ENCODE data around the gene NOS3.

NOS3 gene

DNA sequence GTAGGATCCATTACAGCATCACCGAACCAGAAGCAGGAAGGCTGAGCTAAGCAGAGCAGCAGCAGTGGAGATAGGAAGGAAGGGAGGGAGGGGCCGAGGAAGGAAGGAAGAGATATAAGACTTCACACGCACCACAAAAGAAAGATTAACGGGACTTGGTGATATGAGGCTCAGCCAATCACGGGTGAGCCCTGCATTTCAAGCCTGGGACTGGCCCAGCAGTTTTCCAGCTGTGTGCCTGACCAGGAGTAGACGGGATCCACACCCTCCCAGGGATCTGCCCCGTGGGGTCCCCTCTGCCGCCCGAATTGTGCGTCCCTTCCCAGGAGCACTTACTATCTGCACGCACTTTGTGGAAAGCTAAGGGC, 17.3 kb downstream of the NOS3 start:
- H3K36me3 ChIP-seq (ENCODE audit: control insufficient read depth in 2 of 2, insufficient read depth in 1 of 2, low read length in 2 of 2) = no peaks in the 10 kb centered on the region
- H3K4me3 ChIP-seq (ENCODE audit: low read depth, low read length) = no peak overlapping the region
- TF ChIP-seq SP7 (tag by site-specific recombination; IDR thresholded peaks at IDR 0.05) (no peak), YY1 (tag by site-specific recombination; IDR thresholded peaks at IDR 0.05) (no peak), ZNF701 (tag by site-specific recombination; IDR thresholded peaks at IDR 0.05) (no peak), SP2 (tag by site-specific recombination; IDR thresholded peaks at IDR 0.05) (0 out of 2 replicates have a peak, but pooled peaks have one; percentile 5), ZNF658 (tag by site-specific recombination; IDR thresholded peaks at IDR 0.05) (no peak), ZNF311 (tag by site-specific recombination; IDR thresholded peaks at IDR 0.05; ENCODE audit: borderline replicate concordance) (no peak)
- TF ChIP-seq, protein P1, sequence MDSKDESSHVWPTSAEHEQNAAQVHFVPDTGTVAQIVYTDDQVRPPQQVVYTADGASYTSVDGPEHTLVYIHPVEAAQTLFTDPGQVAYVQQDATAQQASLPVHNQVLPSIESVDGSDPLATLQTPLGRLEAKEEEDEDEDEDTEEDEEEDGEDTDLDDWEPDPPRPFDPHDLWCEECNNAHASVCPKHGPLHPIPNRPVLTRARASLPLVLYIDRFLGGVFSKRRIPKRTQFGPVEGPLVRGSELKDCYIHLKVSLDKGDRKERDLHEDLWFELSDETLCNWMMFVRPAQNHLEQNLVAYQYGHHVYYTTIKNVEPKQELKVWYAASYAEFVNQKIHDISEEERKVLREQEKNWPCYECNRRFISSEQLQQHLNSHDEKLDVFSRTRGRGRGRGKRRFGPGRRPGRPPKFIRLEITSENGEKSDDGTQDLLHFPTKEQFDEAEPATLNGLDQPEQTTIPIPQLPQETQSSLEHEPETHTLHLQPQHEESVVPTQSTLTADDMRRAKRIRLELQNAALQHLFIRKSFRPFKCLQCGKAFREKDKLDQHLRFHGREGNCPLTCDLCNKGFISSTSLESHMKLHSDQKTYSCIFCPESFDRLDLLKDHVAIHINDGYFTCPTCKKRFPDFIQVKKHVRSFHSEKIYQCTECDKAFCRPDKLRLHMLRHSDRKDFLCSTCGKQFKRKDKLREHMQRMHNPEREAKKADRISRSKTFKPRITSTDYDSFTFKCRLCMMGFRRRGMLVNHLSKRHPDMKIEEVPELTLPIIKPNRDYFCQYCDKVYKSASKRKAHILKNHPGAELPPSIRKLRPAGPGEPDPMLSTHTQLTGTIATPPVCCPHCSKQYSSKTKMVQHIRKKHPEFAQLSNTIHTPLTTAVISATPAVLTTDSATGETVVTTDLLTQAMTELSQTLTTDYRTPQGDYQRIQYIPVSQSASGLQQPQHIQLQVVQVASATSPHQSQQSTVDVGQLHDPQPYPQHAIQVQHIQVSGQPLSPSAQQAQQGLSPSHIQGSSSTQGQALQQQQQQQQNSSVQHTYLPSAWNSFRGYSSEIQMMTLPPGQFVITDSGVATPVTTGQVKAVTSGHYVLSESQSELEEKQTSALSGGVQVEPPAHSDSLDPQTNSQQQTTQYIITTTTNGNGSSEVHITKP (tag by site-specific recombination; IDR thresholded peaks at IDR 0.05) = no peak
- TF ChIP-seq, protein P2, sequence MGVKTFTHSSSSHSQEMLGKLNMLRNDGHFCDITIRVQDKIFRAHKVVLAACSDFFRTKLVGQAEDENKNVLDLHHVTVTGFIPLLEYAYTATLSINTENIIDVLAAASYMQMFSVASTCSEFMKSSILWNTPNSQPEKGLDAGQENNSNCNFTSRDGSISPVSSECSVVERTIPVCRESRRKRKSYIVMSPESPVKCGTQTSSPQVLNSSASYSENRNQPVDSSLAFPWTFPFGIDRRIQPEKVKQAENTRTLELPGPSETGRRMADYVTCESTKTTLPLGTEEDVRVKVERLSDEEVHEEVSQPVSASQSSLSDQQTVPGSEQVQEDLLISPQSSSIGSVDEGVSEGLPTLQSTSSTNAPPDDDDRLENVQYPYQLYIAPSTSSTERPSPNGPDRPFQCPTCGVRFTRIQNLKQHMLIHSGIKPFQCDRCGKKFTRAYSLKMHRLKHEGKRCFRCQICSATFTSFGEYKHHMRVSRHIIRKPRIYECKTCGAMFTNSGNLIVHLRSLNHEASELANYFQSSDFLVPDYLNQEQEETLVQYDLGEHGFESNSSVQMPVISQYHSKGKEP (tag by site-specific recombination; IDR thresholded peaks at IDR 0.05) = no peak
- no peak overlapping the region for H3K27ac ChIP-seq (ENCODE audit: extremely low read depth, low read depth, low read length)
- ChIA-PET CTCF (interaction anchor here (0.7 to 2.8 kb wide), 4 partner anchors 11 to 163 kb away, joined by 3 to 26 read pairs (median 9); no protein-coding TSS in a partner anchor), POLR2A (no interaction called here)
- H3K9me3 ChIP-seq (ENCODE audit: control insufficient read depth, insufficient read depth, low read depth, low read length) = no peaks in the 10 kb centered on the region
- no peaks in the 10 kb centered on the region for H3K4me1 ChIP-seq (ENCODE audit: control insufficient read depth, insufficient read depth, low read length)

DNA sequence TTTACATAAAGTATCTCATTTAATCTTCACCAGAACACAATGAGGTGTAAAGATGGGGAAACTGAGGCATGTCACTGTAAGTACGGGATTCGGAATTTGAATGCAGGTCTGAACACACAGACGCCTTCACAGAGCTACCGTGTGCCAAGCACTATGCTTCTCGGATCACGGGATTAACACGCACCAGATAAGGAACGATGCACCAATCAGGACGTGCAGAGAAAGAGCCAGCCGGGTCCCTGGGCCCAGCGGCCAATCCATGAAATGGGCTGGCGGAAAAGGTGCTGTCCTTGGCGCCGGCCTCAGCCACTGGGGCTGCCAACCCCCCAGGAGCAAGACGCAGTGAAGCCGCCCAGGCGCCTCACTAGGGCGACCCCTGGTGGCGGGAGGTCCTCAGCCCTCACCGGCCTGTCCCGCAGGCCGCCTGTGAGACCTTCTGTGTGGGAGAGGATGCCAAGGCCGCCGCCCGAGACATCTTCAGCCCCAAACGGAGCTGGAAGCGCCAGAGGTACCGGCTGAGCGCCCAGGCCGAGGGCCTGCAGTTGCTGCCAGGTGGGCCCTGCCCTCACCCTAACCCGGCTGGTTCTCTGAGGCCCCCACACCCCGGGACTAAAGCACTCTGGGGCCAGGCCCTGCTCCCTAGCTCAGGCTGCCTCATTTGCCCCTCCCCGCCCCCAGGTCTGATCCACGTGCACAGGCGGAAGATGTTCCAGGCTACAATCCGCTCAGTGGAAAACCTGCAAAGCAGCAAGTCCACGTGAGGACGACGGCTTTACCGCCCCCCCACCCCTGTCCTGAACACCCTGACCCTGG, 17.9 kb downstream of the NOS3 start:
- ChIA-PET CTCF (interaction anchor here (0.5 to 2.8 kb wide), 4 partner anchors 10 to 120 kb away, joined by 3 to 26 read pairs (median 9); no protein-coding TSS in a partner anchor), POLR2A (no interaction called here)
- no peak overlapping the region for H3K27ac ChIP-seq (ENCODE audit: extremely low read depth, low read depth, low read length)

DNA sequence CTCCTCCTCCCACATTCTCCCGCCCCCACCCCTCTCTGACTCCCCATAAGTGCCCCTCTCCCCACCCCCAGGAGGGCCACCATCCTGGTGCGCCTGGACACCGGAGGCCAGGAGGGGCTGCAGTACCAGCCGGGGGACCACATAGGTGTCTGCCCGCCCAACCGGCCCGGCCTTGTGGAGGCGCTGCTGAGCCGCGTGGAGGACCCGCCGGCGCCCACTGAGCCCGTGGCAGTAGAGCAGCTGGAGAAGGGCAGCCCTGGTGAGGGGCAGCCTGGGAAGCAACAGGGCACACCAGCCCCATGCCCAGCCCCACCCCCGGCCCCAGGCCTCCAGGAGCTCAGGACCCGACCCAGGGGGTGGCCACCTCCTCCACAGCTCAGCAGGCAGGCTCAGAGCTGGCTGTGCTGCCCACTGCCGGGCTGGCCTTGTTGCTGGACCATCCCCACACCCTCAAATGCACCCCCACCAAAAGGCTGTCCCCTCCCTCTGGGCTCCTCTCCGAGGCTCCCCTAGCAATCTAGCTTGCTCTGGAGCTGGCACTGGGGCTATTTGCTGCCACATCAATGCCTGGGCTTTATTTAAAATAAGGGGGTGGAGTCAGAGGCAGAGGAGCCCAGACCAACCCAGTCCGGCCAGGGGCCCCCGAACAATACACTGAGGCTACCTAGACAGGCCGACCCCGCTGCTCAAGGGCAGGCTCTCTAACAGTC, 18.7 kb downstream of the NOS3 start:
- Histone ChIP-seq H3K4me1 (ENCODE audit: control insufficient read depth, insufficient read depth, low read length) (no peaks in the 10 kb centered on the region), H3K36me3 (ENCODE audit: control insufficient read depth in 2 of 2, insufficient read depth in 1 of 2, low read length in 2 of 2) (no peaks in the 10 kb centered on the region), H3K4me3 (ENCODE audit: low read depth, low read length) (no peak overlapping the region), H3K27ac (ENCODE audit: extremely low read depth, low read depth, low read length) (no peak overlapping the region), H3K9me3 (ENCODE audit: control insufficient read depth, insufficient read depth, low read depth, low read length) (no peaks in the 10 kb centered on the region)
- TF ChIP-seq GLIS1 (tag by site-specific recombination; IDR thresholded peaks at IDR 0.05) (peak; percentile 49), ZNF138 (tag by site-specific recombination; IDR thresholded peaks at IDR 0.05; ENCODE audit: borderline replicate concordance) (no peak)
- ChIA-PET POLR2A (interaction anchor here (0.6 kb wide), 1 partner anchor 218 kb away, joined by 4 read pairs; no protein-coding TSS in a partner anchor), CTCF (interaction anchor here (0.5 to 2.8 kb wide), 8 partner anchors 9 to 161 kb away, joined by 3 to 26 read pairs (median 5); no protein-coding TSS in a partner anchor)

More for the DNA sequence above, 17.9 kb downstream of the NOS3 start:
- H3K36me3 ChIP-seq (ENCODE audit: control insufficient read depth in 2 of 2, insufficient read depth in 1 of 2, low read length in 2 of 2) = no peaks in the 10 kb centered on the region
- no peaks in the 10 kb centered on the region for H3K4me1 ChIP-seq (ENCODE audit: control insufficient read depth, insufficient read depth, low read length)
- H3K9me3 ChIP-seq (ENCODE audit: control insufficient read depth, insufficient read depth, low read depth, low read length) = no peaks in the 10 kb centered on the region
- TF ChIP-seq, protein P3, sequence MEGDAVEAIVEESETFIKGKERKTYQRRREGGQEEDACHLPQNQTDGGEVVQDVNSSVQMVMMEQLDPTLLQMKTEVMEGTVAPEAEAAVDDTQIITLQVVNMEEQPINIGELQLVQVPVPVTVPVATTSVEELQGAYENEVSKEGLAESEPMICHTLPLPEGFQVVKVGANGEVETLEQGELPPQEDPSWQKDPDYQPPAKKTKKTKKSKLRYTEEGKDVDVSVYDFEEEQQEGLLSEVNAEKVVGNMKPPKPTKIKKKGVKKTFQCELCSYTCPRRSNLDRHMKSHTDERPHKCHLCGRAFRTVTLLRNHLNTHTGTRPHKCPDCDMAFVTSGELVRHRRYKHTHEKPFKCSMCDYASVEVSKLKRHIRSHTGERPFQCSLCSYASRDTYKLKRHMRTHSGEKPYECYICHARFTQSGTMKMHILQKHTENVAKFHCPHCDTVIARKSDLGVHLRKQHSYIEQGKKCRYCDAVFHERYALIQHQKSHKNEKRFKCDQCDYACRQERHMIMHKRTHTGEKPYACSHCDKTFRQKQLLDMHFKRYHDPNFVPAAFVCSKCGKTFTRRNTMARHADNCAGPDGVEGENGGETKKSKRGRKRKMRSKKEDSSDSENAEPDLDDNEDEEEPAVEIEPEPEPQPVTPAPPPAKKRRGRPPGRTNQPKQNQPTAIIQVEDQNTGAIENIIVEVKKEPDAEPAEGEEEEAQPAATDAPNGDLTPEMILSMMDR (tag by site-specific recombination; IDR thresholded peaks at IDR 0.05) = peak; percentile 53; the same call in 1 of the 2 replicates
- TF ChIP-seq KLF8 (tag by site-specific recombination; IDR thresholded peaks at IDR 0.05) (no peak), ZNF664 (tag by site-specific recombination; IDR thresholded peaks at IDR 0.05) (peak; percentile 89)
- H3K4me3 ChIP-seq (ENCODE audit: low read depth, low read length) = no peak overlapping the region

Measured in HEK293 (cell line).